Kidney epithelial cell (primary cell): Measurements from ENCODE around the gene KLHL17. TPM values are rescaled to one million over a fixed set of nuclear protein-coding genes. Genes with fewer than 3 reads are reported as not detected.

Source experiments
- DNase-seq: peaks from one replicate; pipeline ENCODE4 v3.0.0-alpha.2; 2010; ENCODE audit warnings: low read depth
- H3K27me3 ChIP-seq: 2 replicates; pipeline ENCODE4 v1.6.0; 2011; ENCODE audit warnings: low read length; ENCODE audit not compliant: control insufficient read depth, insufficient read depth
- H3K36me3 ChIP-seq: 2 replicates; pipeline ENCODE4 v1.5.1; 2011; ENCODE audit warnings: low read length; ENCODE audit not compliant: control insufficient read depth, insufficient read depth
- H3K4me3 ChIP-seq: 2 replicates; pipeline ENCODE4 v1.5.1; 2011; ENCODE audit warnings: low read depth, mild to moderate bottlenecking, control low read depth, low read length
- CTCF ChIP-seq: IDR thresholded peaks from 2 replicates; pipeline ENCODE4 v1.5.1; 2011; ENCODE audit warnings: mild to moderate bottlenecking, moderate library complexity, low read length, control low read depth, inconsistent platforms; ENCODE audit not compliant: insufficient read depth, poor library complexity, severe bottlenecking
- total RNA-seq: library from RNA; depleted of rRNA; stranded (reverse); fragments of >200 nt; gene quantifications from 2 replicates; pipeline ENCODE4 v1.2.3, GENCODE V29; 2015

The KLHL17 gene
- total RNA-seq, 1 donor from 2014 or later = 21.4 TPM

- no peak for DNase-seq
- Histone ChIP-seq H3K36me3 (no peaks in the 10 kb centered on the region), H3K4me3 (no peak overlapping the region), H3K27me3 (peaks cover 19% of the 10 kb centered on the region)
- TF ChIP-seq CTCF = no peak
Measured at GRCh38 chr1:969260-969855, 9.0 kb downstream of the KLHL17 start.

GRCh38 chr1:970242-970972 is 10.0 kb downstream of the KLHL17 start:
- no peaks in the 10 kb centered on the region for H3K36me3 ChIP-seq
- no peak overlapping the region for H3K4me3 ChIP-seq
- peaks cover 19% of the 10 kb centered on the region for H3K27me3 ChIP-seq
- DNase-seq = no peak
- TF ChIP-seq CTCF = no peak

GRCh38 chr1:970973-971730 is 10.8 kb downstream of the KLHL17 start:
- no peak for DNase-seq
- H3K4me3 ChIP-seq = no peak overlapping the region
- H3K27me3 ChIP-seq = peaks cover 19% of the 10 kb centered on the region
- TF ChIP-seq CTCF = no peak
- H3K36me3 ChIP-seq = no peaks in the 10 kb centered on the region

GRCh38 chr1:971751-972506 is 11.5 kb downstream of the KLHL17 start:
- TF ChIP-seq CTCF = no peak
- DNase-seq = no peak

GRCh38 chr1:972726-973458 is 12.5 kb downstream of the KLHL17 start:
- H3K36me3 ChIP-seq = no peaks in the 10 kb centered on the region
- TF ChIP-seq CTCF = no peak
- no peak for DNase-seq
- peaks cover 19% of the 10 kb centered on the region for H3K27me3 ChIP-seq
- H3K4me3 ChIP-seq = no peak overlapping the region

More at GRCh38 chr1:971751-972506, 11.5 kb downstream of the KLHL17 start:
- Histone ChIP-seq H3K36me3 (no peaks in the 10 kb centered on the region), H3K27me3 (peaks cover 19% of the 10 kb centered on the region), H3K4me3 (no peak overlapping the region)
